Body of pancreas (tissue), 2 donors: ENCODE measurements around the gene LIPM. TPM values are rescaled to one million over a fixed set of nuclear protein-coding genes. Genes with fewer than 3 reads are reported as not detected.

Source experiments
- total RNA-seq, 2 donors: library from RNA; depleted of rRNA; stranded (reverse); fragments of >200 nt; gene quantifications; one replicate each; pipeline ENCODE4 v1.1.0, GENCODE V29; 2016

The LIPM gene
- total RNA-seq, 2 donors from 2014 or later, result not detected

Other genes starting within 250 kb of the LIPM start
- 10 to 100 TPM in 1 of 2 donors, 1 to 10 TPM in 1; 7.9 to 26.5 TPM for gene RNLS, start 219.4 kb upstream of the LIPM start, total RNA-seq
- under 1 TPM in 1 of 2 donors, not detected in 1; 0.99 TPM for gene LIPJ, start 216.0 kb upstream of the LIPM start, total RNA-seq
- gene LIPF, start 138.3 kb upstream of the LIPM start, total RNA-seq, result not detected
- gene LIPK, start 96.5 kb upstream of the LIPM start, total RNA-seq, result not detected
- gene LIPN, start 42.7 kb upstream of the LIPM start, total RNA-seq, result not detected
- gene ANKRD22, start 49.1 kb downstream of the LIPM start, total RNA-seq, result 10 to 100 TPM in 1 of 2 donors, 1 to 10 TPM in 1; 5.9 to 13.5 TPM
- 10 to 100 TPM; 10.1 to 26.7 TPM for gene STAMBPL1, start 77.5 kb downstream of the LIPM start, total RNA-seq
- 100 to 1,000 TPM in 1 of 2 donors, 10 to 100 TPM in 1; 41.5 to 136 TPM for gene ACTA2, start 150.0 kb downstream of the LIPM start, total RNA-seq
- 10 to 100 TPM; 13.7 to 22.1 TPM for gene FAS, start 188.1 kb downstream of the LIPM start, total RNA-seq